ENCODE results near the gene UNC45B. TPM values are rescaled to one million over a fixed set of nuclear protein-coding genes. Genes with fewer than 3 reads are reported as not detected.

The UNC45B gene
- not detected for total RNA-seq (2021; ENCODE audit: unreplicated experiment)
- not detected in 2 replicates for polyA plus RNA-seq (2012)
- Bru-seq, nascent RNA: percentile 1 among the genes with signal in this experiment
- not detected for BruChase-seq, experiment 1, labeled RNA remaining after a 6-hour chase
- BruChase-seq, experiment 2, labeled RNA remaining after a 2-hour chase: percentile 2 among the genes with signal in this experiment
- long read RNA-seq: 0 reads

- no peak within 1 kb of the TSS for H2AFZ ChIP-seq (ENCODE audit: low read depth, low read length, poor library complexity, severe bottlenecking)
- no peak within 1 kb of the TSS for H3K4me3 ChIP-seq (replicated peaks in 1 of 2; ENCODE audit: low read depth in 1 of 2, low read length in 2 of 2)
- no peaks in the 10 kb centered on the region for H4K20me1 ChIP-seq (ENCODE audit: insufficient read depth)
- ChIA-PET RAD21 (ENCODE audit: low non-redundant PET in 1 of 2, low total read pairs in 2 of 2, uncharacterized antibody in 2 of 2, unreplicated experiment in 2 of 2) (no interaction called here), CTCF (no interaction called here), POLR2A (no interaction called here)
- H3K4me1 ChIP-seq (ENCODE audit: control insufficient read depth in 1 of 2, insufficient read depth in 2 of 2, low read length in 2 of 2): peaks cover 0 to 2% of the 10 kb centered on the region in 2 experiments; a peak in 2 of 4 replicates
- TF ChIP-seq POLR2A (IDR thresholded peaks at IDR 0.05; ENCODE audit: borderline replicate concordance, extremely low read depth, insufficient read depth, insufficient read length) (no peak), SRF (IDR thresholded peaks at IDR 0.05; ENCODE audit: low read depth) (no peak), MAX (IDR thresholded peaks at IDR 0.05) (no peak), EZH2 (IDR thresholded peaks at IDR 0.05) (no peak), TCF7L2 (IDR thresholded peaks at IDR 0.05; ENCODE audit: borderline replicate concordance, extremely low read depth, insufficient read depth, insufficient read length) (no peak), CTCF (IDR thresholded peaks at IDR 0.05 in 2 of 3, conservative IDR thresholded peaks at IDR 0.05 in 1 of 3; ENCODE audit: borderline replicate concordance in 1 of 3, insufficient read depth in 1 of 3, low read depth in 2 of 3, low read length in 2 of 3) (no peak), SP1 (IDR thresholded peaks at IDR 0.05; ENCODE audit: low read depth) (no peak), ZNF274 (IDR thresholded peaks at IDR 0.05; ENCODE audit: low read depth, low read length) (no peak), ZFX (IDR thresholded peaks at IDR 0.05) (no peak), EZH2phosphoT487 (IDR thresholded peaks at IDR 0.05; ENCODE audit: borderline replicate concordance) (no peak), CEBPB (IDR thresholded peaks at IDR 0.05; ENCODE audit: low read depth) (no peak), ATF3 (IDR thresholded peaks at IDR 0.05) (no peak), REST (IDR thresholded peaks at IDR 0.05; ENCODE audit: low read depth) (no peak), ZBTB33 (IDR thresholded peaks at IDR 0.05; ENCODE audit: extremely low read depth, insufficient replicate concordance, low read length) (no peak), ELF1 (IDR thresholded peaks at IDR 0.05; ENCODE audit: borderline replicate concordance, low read depth) (no peak), RAD21 (IDR thresholded peaks at IDR 0.05; ENCODE audit: low read depth) (no peak), POLR2AphosphoS5 (IDR thresholded peaks at IDR 0.05; ENCODE audit: low read depth, low read length) (no peak), YY1 (IDR thresholded peaks at IDR 0.05; ENCODE audit: extremely low read depth, insufficient replicate concordance, low read depth, low read length) (no peak)
- no peaks in the 10 kb centered on the region for H3K79me2 ChIP-seq (ENCODE audit: insufficient read depth, low read length)
- H3K9me3 ChIP-seq (ENCODE audit: control insufficient read depth in 1 of 2, insufficient read depth in 1 of 2, low read depth in 1 of 2, low read length in 2 of 2): no peaks in the 10 kb centered on the region
- H3K4me2 ChIP-seq (ENCODE audit: low read length): no peak within 1 kb of the TSS
- DNase-seq (ENCODE audit: low read depth, low spot score): no peak
- BruUV-seq (replicated peaks): no TSS peak
- H3K9ac ChIP-seq (ENCODE audit: low read length): no peak within 1 kb of the TSS
- no peaks in the 10 kb centered on the region for H3K27me3 ChIP-seq (ENCODE audit: insufficient read depth, low read length)
- no peaks in the 10 kb centered on the region for H3K36me3 ChIP-seq (ENCODE audit: control insufficient read depth in 1 of 2, insufficient read depth in 2 of 2, low read length in 2 of 2)
- no peak for ATAC-seq
- intact Hi-C loops (cut with micrococcal nuclease): no loop called here
- H3K27ac ChIP-seq (ENCODE audit: low read depth, low read length): no peak within 1 kb of the TSS
- H3K9me2 ChIP-seq (ENCODE audit: insufficient read depth): no peaks in the 10 kb centered on the region
These were observed at the start of gene UNC45B for GRCh38 chr17:35147375-35147905. Gene UNC45B (plus strand): TSS chr17:35147817. CDS start chr17:35148264, 447 bp downstream.
